OCI-LY7 (cell line): ENCODE results near the gene ZNRD2.

Experiments
- EZH2phosphoT487 ChIP-seq: fragments of 200-600 bp; sonication (generic); IDR thresholded peaks from 2 replicates; pipeline ENCODE4 v1.6.1; 2018; ENCODE audit warnings: low read depth, borderline replicate concordance, mild to moderate bottlenecking, mixed run types, antibody characterized with exemption, low read length, moderate library complexity, mixed read lengths
- TF ChIP-seq, protein P1 (sequence below): fragments of 200-600 bp; sonication (generic); conservative IDR thresholded peaks from 2 replicates; pipeline ENCODE4 v1.5.1; 2014; ENCODE audit warnings: mild to moderate bottlenecking, antibody characterized with exemption, low read length, moderate library complexity, mixed read lengths

DNA sequence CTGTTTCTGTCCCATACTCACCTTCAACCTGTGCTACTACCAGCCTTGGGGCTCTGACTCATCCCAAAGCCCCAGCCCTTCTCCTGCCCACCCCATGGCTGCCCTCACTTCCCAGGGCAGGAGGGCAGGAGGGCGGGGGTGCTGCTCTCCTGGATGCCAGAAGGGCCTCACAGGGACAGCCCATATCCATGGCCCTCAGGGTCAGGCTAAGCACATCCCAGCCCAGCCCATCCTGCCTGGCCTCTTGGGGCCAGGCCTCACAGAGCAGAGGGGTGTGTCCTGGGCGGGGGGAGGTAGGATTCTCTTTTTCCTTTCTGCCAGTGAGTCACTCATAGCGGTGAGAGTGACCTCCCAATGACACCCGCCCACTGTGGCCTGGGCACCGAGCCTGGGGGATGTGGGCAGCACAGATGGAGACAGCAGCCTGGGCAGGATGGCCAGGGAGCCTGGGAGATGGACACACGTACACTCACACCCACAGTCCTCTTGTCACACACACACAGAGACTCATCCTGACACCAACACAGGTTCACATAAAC lies 14.5 kb upstream of the ZNRD2 start:
- TF ChIP-seq, protein P1, sequence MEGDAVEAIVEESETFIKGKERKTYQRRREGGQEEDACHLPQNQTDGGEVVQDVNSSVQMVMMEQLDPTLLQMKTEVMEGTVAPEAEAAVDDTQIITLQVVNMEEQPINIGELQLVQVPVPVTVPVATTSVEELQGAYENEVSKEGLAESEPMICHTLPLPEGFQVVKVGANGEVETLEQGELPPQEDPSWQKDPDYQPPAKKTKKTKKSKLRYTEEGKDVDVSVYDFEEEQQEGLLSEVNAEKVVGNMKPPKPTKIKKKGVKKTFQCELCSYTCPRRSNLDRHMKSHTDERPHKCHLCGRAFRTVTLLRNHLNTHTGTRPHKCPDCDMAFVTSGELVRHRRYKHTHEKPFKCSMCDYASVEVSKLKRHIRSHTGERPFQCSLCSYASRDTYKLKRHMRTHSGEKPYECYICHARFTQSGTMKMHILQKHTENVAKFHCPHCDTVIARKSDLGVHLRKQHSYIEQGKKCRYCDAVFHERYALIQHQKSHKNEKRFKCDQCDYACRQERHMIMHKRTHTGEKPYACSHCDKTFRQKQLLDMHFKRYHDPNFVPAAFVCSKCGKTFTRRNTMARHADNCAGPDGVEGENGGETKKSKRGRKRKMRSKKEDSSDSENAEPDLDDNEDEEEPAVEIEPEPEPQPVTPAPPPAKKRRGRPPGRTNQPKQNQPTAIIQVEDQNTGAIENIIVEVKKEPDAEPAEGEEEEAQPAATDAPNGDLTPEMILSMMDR, result no peak
- TF ChIP-seq EZH2phosphoT487, result no peak
